Neural cell (in vitro differentiated cells): ENCODE results near the gene PGF.

Source experiments
- EZH2 ChIP-seq: fragments of 200-600, 300-800 bp; shearing (Covaris generic), sonication (generic); IDR thresholded peaks from 2 replicates; pipeline ENCODE4 v1.6.1; 2014; ENCODE audit warnings: antibody characterized with exemption, low read length, borderline replicate concordance, mild to moderate bottlenecking; ENCODE audit not compliant: insufficient read depth, poor library complexity, severe bottlenecking
- TF ChIP-seq, protein P1 (sequence below): IDR thresholded peaks from 2 replicates; pipeline ENCODE4 v1.6.1; 2012; ENCODE audit warnings: borderline replicate concordance

GRCh38 chr14:74915826-74916225 is 39.6 kb downstream of the PGF start:
- no peak for TF ChIP-seq EZH2
- TF ChIP-seq, protein P1, sequence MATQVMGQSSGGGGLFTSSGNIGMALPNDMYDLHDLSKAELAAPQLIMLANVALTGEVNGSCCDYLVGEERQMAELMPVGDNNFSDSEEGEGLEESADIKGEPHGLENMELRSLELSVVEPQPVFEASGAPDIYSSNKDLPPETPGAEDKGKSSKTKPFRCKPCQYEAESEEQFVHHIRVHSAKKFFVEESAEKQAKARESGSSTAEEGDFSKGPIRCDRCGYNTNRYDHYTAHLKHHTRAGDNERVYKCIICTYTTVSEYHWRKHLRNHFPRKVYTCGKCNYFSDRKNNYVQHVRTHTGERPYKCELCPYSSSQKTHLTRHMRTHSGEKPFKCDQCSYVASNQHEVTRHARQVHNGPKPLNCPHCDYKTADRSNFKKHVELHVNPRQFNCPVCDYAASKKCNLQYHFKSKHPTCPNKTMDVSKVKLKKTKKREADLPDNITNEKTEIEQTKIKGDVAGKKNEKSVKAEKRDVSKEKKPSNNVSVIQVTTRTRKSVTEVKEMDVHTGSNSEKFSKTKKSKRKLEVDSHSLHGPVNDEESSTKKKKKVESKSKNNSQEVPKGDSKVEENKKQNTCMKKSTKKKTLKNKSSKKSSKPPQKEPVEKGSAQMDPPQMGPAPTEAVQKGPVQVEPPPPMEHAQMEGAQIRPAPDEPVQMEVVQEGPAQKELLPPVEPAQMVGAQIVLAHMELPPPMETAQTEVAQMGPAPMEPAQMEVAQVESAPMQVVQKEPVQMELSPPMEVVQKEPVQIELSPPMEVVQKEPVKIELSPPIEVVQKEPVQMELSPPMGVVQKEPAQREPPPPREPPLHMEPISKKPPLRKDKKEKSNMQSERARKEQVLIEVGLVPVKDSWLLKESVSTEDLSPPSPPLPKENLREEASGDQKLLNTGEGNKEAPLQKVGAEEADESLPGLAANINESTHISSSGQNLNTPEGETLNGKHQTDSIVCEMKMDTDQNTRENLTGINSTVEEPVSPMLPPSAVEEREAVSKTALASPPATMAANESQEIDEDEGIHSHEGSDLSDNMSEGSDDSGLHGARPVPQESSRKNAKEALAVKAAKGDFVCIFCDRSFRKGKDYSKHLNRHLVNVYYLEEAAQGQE = no peak
